LNCAP (cell line): ENCODE data around the gene GRIFIN.

Source experiments
- CTCF ChIP-seq: fragments of 450-650 bp; IDR thresholded peaks from 2 replicates; pipeline ENCODE4 v1.5.1; 2017; ENCODE audit warnings: mild to moderate bottlenecking

Gene GRIFIN

GRCh38 chr7:2504128-2504888, 28.1 kb upstream of the GRIFIN start:
- TF ChIP-seq CTCF, result no peak

GRCh38 chr7:2503056-2503941, 27.1 kb upstream of the GRIFIN start:
- TF ChIP-seq CTCF, result no peak

- no peak for TF ChIP-seq CTCF
These were observed 26.4 kb upstream of the GRIFIN start for GRCh38 chr7:2502647-2502966.

GRCh38 chr7:2501947-2502646, 25.9 kb upstream of the GRIFIN start:
- TF ChIP-seq CTCF, result no peak

GRCh38 chr7:2500701-2501100, 24.5 kb upstream of the GRIFIN start:
- TF ChIP-seq CTCF, result no peak

- TF ChIP-seq CTCF, result no peak
These were observed 23.7 kb upstream of the GRIFIN start for GRCh38 chr7:2499719-2500430.

GRCh38 chr7:2499181-2499580, 23.0 kb upstream of the GRIFIN start:
- TF ChIP-seq CTCF, result no peak
